ENCODE results near the gene RTCA.
"Not testable (repeated sequence)": the region's sequence is repeated elsewhere in the genome, so short reads cannot be mapped to it uniquely, and the experiment has no call there.

RTCA gene

GRCh38 chr1:100265931-100266740, at the start of gene RTCA:
TSS of gene RTCA (plus strand) at chr1:100266216. CDS start at chr1:100266376, 160 bp downstream.
- DNase-seq = peak; percentile 98

GRCh38 chr1:100217834-100218233, 48.2 kb upstream of the RTCA start:
- DNase-seq = no peak

GRCh38 chr1:100219457-100219856, 46.6 kb upstream of the RTCA start:
- no peak for DNase-seq

GRCh38 chr1:100219883-100220282, 46.1 kb upstream of the RTCA start:
- DNase-seq = no peak

- no peak for DNase-seq
These were observed 43.6 kb upstream of the RTCA start for GRCh38 chr1:100222428-100222827.

- DNase-seq = no peak
These were observed 36.2 kb upstream of the RTCA start for GRCh38 chr1:100229681-100230443.

- DNase-seq = no peak
These were observed 35.3 kb upstream of the RTCA start for GRCh38 chr1:100230765-100231164.

- no peak for DNase-seq
These were observed 34.3 kb upstream of the RTCA start for GRCh38 chr1:100231721-100232120.

- DNase-seq = no peak
These were observed 33.9 kb upstream of the RTCA start for GRCh38 chr1:100232156-100232555.

GRCh38 chr1:100233566-100233965, 32.5 kb upstream of the RTCA start:
- DNase-seq = not testable (repeated sequence)

- DNase-seq = no peak
These were observed 31.6 kb upstream of the RTCA start for GRCh38 chr1:100234432-100234831.

GRCh38 chr1:100237091-100237490, 28.9 kb upstream of the RTCA start:
- DNase-seq = no peak

- DNase-seq = no peak
These were observed 26.1 kb upstream of the RTCA start for GRCh38 chr1:100239961-100240360.

- DNase-seq = no peak
These were observed 25.4 kb upstream of the RTCA start for GRCh38 chr1:100240631-100241030.

GRCh38 chr1:100246738-100247137, 19.3 kb upstream of the RTCA start:
- no peak for DNase-seq

GRCh38 chr1:100249155-100249536, 16.9 kb upstream of the RTCA start:
- DNase-seq = no peak

- DNase-seq = peak; percentile 98
These were observed 16.3 kb upstream of the RTCA start, which contains the start of gene DBT for GRCh38 chr1:100249537-100250257. TSS of gene DBT (minus strand) at chr1:100249834. CDS start at chr1:100249820, 14 bp downstream.

- DNase-seq = no peak
These were observed 15.8 kb upstream of the RTCA start for GRCh38 chr1:100250264-100250663.

- DNase-seq = no peak
These were observed 15.2 kb upstream of the RTCA start for GRCh38 chr1:100250807-100251206.

GRCh38 chr1:100252901-100253300, 13.1 kb upstream of the RTCA start:
- DNase-seq = no peak

GRCh38 chr1:100253552-100253951, 12.5 kb upstream of the RTCA start:
- DNase-seq = no peak

- DNase-seq = not testable (repeated sequence)
These were observed 9.7 kb upstream of the RTCA start for GRCh38 chr1:100256273-100256672.

- DNase-seq = not testable (repeated sequence)
These were observed 7.6 kb upstream of the RTCA start for GRCh38 chr1:100258427-100258826.
